HepG2 (cell line): Measurements from ENCODE around the gene CYP19A1. TPM values are rescaled to one million over a fixed set of nuclear protein-coding genes. Genes with fewer than 3 reads are reported as not detected.

ENCODE experiments used
- AHR ChIP-seq: IDR thresholded peaks from 2 replicates; pipeline ENCODE4 v1.6.1; 2018; ENCODE audit warnings: missing genetic modification reagents, missing compliant biosample characterization
- ARHGAP35 ChIP-seq: sonication (generic); formaldehyde crosslinking; IDR thresholded peaks from 2 replicates; pipeline ENCODE4 v1.9.0; 2022; ENCODE audit warnings: mild to moderate bottlenecking, inconsistent platforms, moderate library complexity, missing genetic modification reagents, borderline replicate concordance
- FOXK1 ChIP-seq: sonication (generic); formaldehyde crosslinking; IDR thresholded peaks from 2 replicates; pipeline ENCODE4 v1.4.0; 2020; ENCODE audit warnings: low read depth, missing genetic modification reagents, borderline replicate concordance
- JARID2 ChIP-seq: sonication (generic); formaldehyde crosslinking; IDR thresholded peaks from 2 replicates; pipeline ENCODE4 v1.8.1; 2023; ENCODE audit warnings: missing genetic modification reagents, inconsistent platforms; ENCODE audit not compliant: insufficient replicate concordance
- KLF11 ChIP-seq: IDR thresholded peaks from 2 replicates; pipeline ENCODE4 v1.6.1; 2016; ENCODE audit warnings: missing compliant biosample characterization
- NKX3-1 ChIP-seq: sonication (generic); formaldehyde crosslinking; IDR thresholded peaks from 2 replicates; pipeline ENCODE4 v1.5.0; 2020; ENCODE audit warnings: missing genetic modification reagents
- PBX3 ChIP-seq: sonication (generic); formaldehyde crosslinking; IDR thresholded peaks from 2 replicates; pipeline ENCODE4 v1.8.1; 2023; ENCODE audit warnings: missing genetic modification reagents, inconsistent platforms, borderline replicate concordance
- SKI ChIP-seq: fragments of 450-650 bp; IDR thresholded peaks from one replicate; pipeline ENCODE4 v1.6.1; 2018; ENCODE audit warnings: mild to moderate bottlenecking; ENCODE audit not compliant: partially characterized antibody
- SNRNP70 ChIP-seq: fragments of 200-400 bp; formaldehyde crosslinking; IDR thresholded peaks from 2 replicates; pipeline ENCODE4 v1.6.1; 2017; ENCODE audit warnings: mild to moderate bottlenecking, low read depth, low read length, moderate library complexity
- TBX2 ChIP-seq: sonication (generic); formaldehyde crosslinking; IDR thresholded peaks from 2 replicates; pipeline ENCODE4 v1.5.0; 2020; ENCODE audit warnings: missing genetic modification reagents, mild to moderate bottlenecking, borderline replicate concordance
- TERF1 ChIP-seq: sonication (generic); formaldehyde crosslinking; IDR thresholded peaks from 2 replicates; pipeline ENCODE4 v1.8.0; 2022; ENCODE audit warnings: mild to moderate bottlenecking, missing genetic modification reagents, moderate library complexity
- TRAFD1 ChIP-seq: sonication (generic); formaldehyde crosslinking; IDR thresholded peaks from 2 replicates; pipeline ENCODE4 v1.5.1; 2020; ENCODE audit warnings: missing genetic modification reagents, mild to moderate bottlenecking, borderline replicate concordance
- ZNF331 ChIP-seq: sonication (generic); formaldehyde crosslinking; IDR thresholded peaks from 2 replicates; pipeline ENCODE4 v1.4.0; 2020; ENCODE audit warnings: missing genetic modification reagents
- ZNF367 ChIP-seq: sonication (generic); formaldehyde crosslinking; IDR thresholded peaks from 2 replicates; pipeline ENCODE4 v1.4.0; 2020; ENCODE audit warnings: missing genetic modification reagents, borderline replicate concordance
- ZNF543 ChIP-seq: sonication (generic); formaldehyde crosslinking; IDR thresholded peaks from 2 replicates; pipeline ENCODE4 v1.4.0; 2020; ENCODE audit warnings: mild to moderate bottlenecking, missing genetic modification reagents
- ZNF552 ChIP-seq: sonication (generic); formaldehyde crosslinking; IDR thresholded peaks from 2 replicates; pipeline ENCODE4 v1.9.0; 2022; ENCODE audit warnings: missing genetic modification reagents, mild to moderate bottlenecking, borderline replicate concordance
- ZNF567 ChIP-seq: sonication (generic); formaldehyde crosslinking; IDR thresholded peaks from 2 replicates; pipeline ENCODE4 v1.8.1; 2023; ENCODE audit warnings: mild to moderate bottlenecking, missing genetic modification reagents, borderline replicate concordance
- ZNF597 ChIP-seq: sonication (generic); formaldehyde crosslinking; IDR thresholded peaks from 2 replicates; pipeline ENCODE4 v1.5.0; 2020; ENCODE audit warnings: missing genetic modification reagents
- ZNF770 ChIP-seq: sonication (generic); formaldehyde crosslinking; IDR thresholded peaks from 2 replicates; pipeline ENCODE4 v1.5.0; 2020; ENCODE audit warnings: mild to moderate bottlenecking, missing genetic modification reagents
- polyA plus RNA-seq, 8 experiments: library from polyadenylated mRNA; depleted of rRNA in 3 of 8; stranded (reverse) in 7 of 8; unstranded in 1 of 8; fragments of >200 nt; fragmentation: Illumina TruSeq in 4 of 8; extraction: Trizol in 4 of 8; gene quantifications; 2 replicates each; pipeline versions ENCODE4 v1.2.1 to v1.2.3, GENCODE V29; 2011 to 2016; ENCODE audit warnings: low read depth in 4 of 8, missing spikeins in 1 of 8, mixed read lengths in 1 of 8; ENCODE audit not compliant: insufficient read depth in 1 of 8
- total RNA-seq, 5 experiments: library from RNA; depleted of rRNA; stranded (reverse); fragments of >200 nt; fragmentation: Illumina TruSeq; extraction: Trizol; gene quantifications; 2 replicates each; pipeline ENCODE4 v1.2.3, GENCODE V29; 2016; ENCODE audit warnings: low read depth in 1 of 5

Gene CYP19A1
- total and polyA plus RNA-seq, 2 of the 13 experiments (the other 11 are each of a cell fraction or from before 2014, with no cell fraction given) = 10.9 to 23.0 TPM

GRCh38 chr15:51314391-51315337 is 23.7 kb downstream of the CYP19A1 start (continued):
- no peak for TF ChIP-seq ZNF367 (CRISPR knock-in tag)
- no peak for TF ChIP-seq PBX3 (CRISPR knock-in tag)
- no peak for TF ChIP-seq ZNF543 (CRISPR knock-in tag)
- no peak for TF ChIP-seq ARHGAP35 (CRISPR knock-in tag)
- peak; percentile 36; the same call in 1 of the 2 replicates for TF ChIP-seq TRAFD1 (CRISPR knock-in tag)
- peak; percentile 64; the same call in 1 of the 2 replicates for TF ChIP-seq ZNF770 (CRISPR knock-in tag)
- TF ChIP-seq SKI = no peak
- no peak for TF ChIP-seq ZNF567 (CRISPR knock-in tag)
- TF ChIP-seq ZNF597 (CRISPR knock-in tag) = no peak
- TF ChIP-seq SNRNP70 = no peak
- no peak for TF ChIP-seq TERF1 (CRISPR knock-in tag)
- TF ChIP-seq FOXK1 (CRISPR knock-in tag) = no peak
- TF ChIP-seq ZNF552 (CRISPR knock-in tag) = no peak
- no peak for TF ChIP-seq JARID2 (CRISPR knock-in tag)
- peak; percentile 65; the same call in 1 of the 2 replicates for TF ChIP-seq TBX2 (CRISPR knock-in tag)
- TF ChIP-seq ZNF331 = no peak; the same call in 1 of the 2 replicates
- TF ChIP-seq NKX3-1 (CRISPR knock-in tag) = no peak
- no peak for TF ChIP-seq AHR
- TF ChIP-seq KLF11 (CRISPR knock-in tag) = no peak
